ENCODE results near the gene KRT71. TPM values are rescaled to one million over a fixed set of nuclear protein-coding genes. Genes with fewer than 3 reads are reported as not detected.

The KRT71 gene
- total and polyA plus RNA-seq, 2 of the 8 experiments (the other 6 are each of a cell fraction or from before 2014, with no cell fraction given) = not detected

- WGBS, 2 experiments (ENCODE audit: extremely low coverage in 1 of 2, insufficient coverage in 1 of 2, insufficient read length in 1 of 2, insufficient replicate concordance in 2 of 2, low coverage in 1 of 2, low lambda C conversion rate in 2 of 2, missing lambda C conversion rate in 1 of 2) = 85% methylated on average over 10 of the region's 10 CpGs; no CpG with 5 or more reads in 1 of the 2 experiments
- Histone ChIP-seq H2BK5ac (ENCODE audit: low read depth, low read length) (no peak overlapping the region), H3K4ac (replicated peaks; ENCODE audit: insufficient read length, low read depth, low read length) (no peak overlapping the region), H4K8ac (ENCODE audit: extremely low read depth, insufficient read depth, low read length) (no peak overlapping the region), H3K4me3 (ENCODE audit: extremely low read depth in 1 of 4, insufficient read depth in 2 of 4, low read depth in 3 of 4, low read length in 4 of 4) (no peak overlapping the region), H3K23me2 (ENCODE audit: low read depth, low read length) (no peaks in the 10 kb centered on the region), H2BK15ac (ENCODE audit: low read length) (0 out of 2 replicates have a peak overlapping the region, but pooled peaks have one; percentile 46), H3K23ac (ENCODE audit: insufficient read length) (no peak overlapping the region), H2BK20ac (ENCODE audit: low read length) (no peak overlapping the region), H2BK120ac (replicated peaks; ENCODE audit: low read depth, low read length) (no peak overlapping the region), H3K79me1 (ENCODE audit: low read depth, low read length) (no peaks in the 10 kb centered on the region), H4K5ac (ENCODE audit: insufficient read length, low read depth, low read length) (no peak overlapping the region), H3K4me1 (replicated peaks in 1 of 4; ENCODE audit: control insufficient read depth in 3 of 4, insufficient read depth in 4 of 4, low read length in 3 of 4) (peaks cover 0 to 1% (median 0%) of the 10 kb centered on the region in 4 experiments; a peak in 1 of 7 replicates), H2BK12ac (ENCODE audit: low read depth, low read length) (no peak overlapping the region), H3K36me3 (ENCODE audit: control insufficient read depth in 2 of 4, insufficient read depth in 4 of 4, low read length in 3 of 4) (no peaks in the 10 kb centered on the region), H3K79me2 (ENCODE audit: control insufficient read depth in 1 of 2, insufficient read depth in 2 of 2, low read length in 2 of 2) (no peaks in the 10 kb centered on the region), H2AFZ (ENCODE audit: low read length) (no peak overlapping the region), H3K18ac (ENCODE audit: extremely low read depth, low read length) (no peak overlapping the region), H4K91ac (replicated peaks; ENCODE audit: insufficient read length, low read length) (no peak overlapping the region), H3K56ac (replicated peaks; ENCODE audit: insufficient read length, low read depth, low read length) (no peak overlapping the region), H3K14ac (ENCODE audit: insufficient read length) (no peak overlapping the region), H3K27ac (ENCODE audit: low read depth, low read length) (no peak overlapping the region), H3K27me3 (replicated peaks in 1 of 4; ENCODE audit: control insufficient read depth in 3 of 4, extremely low read depth in 1 of 4, insufficient read depth in 3 of 4, low read length in 3 of 4) (no peaks in the 10 kb centered on the region; a peak in 1 of 7 replicates), H3K9me3 (ENCODE audit: insufficient read depth in 2 of 2, low read depth in 1 of 2, low read length in 1 of 2) (no peaks in the 10 kb centered on the region; a peak in 1 of 4 replicates), H4K20me1 (replicated peaks in 1 of 2; ENCODE audit: control insufficient read depth in 1 of 2, insufficient read depth in 2 of 2, low read length in 2 of 2) (no peaks in the 10 kb centered on the region), H3K4me2 (ENCODE audit: insufficient read depth in 1 of 2, low read depth in 2 of 2, low read length in 2 of 2) (no peak overlapping the region), H2AK5ac (ENCODE audit: low read depth, low read length) (no peak overlapping the region), H3K9ac (replicated peaks in 1 of 4; ENCODE audit: extremely low read depth in 1 of 4, low read depth in 3 of 4, low read length in 3 of 4) (no peak overlapping the region)
- ChIA-PET CTCF (ENCODE audit: partially characterized antibody) (interaction anchor here (1.0 to 4.0 kb wide), 21 partner anchors 9 to 374 kb away, joined by 3 to 27 read pairs (median 4); partner anchors contain the start of gene KRT84), POLR2A (ENCODE audit: partially characterized antibody) (interaction anchor here (0.6 kb wide), 1 partner anchor 148 kb away, joined by 3 read pairs; no protein-coding TSS in a partner anchor)
- no peak for FAIRE-seq
- peak in 1 of 2 experiments; percentile 43 for DNase-seq (ENCODE audit: low read depth in 1 of 2, low spot score in 2 of 2)
- TF ChIP-seq SIRT6 (IDR thresholded peaks at IDR 0.05; ENCODE audit: low read length) (no peak), RNF2 (IDR thresholded peaks at IDR 0.05; ENCODE audit: borderline replicate concordance, low read depth, low read length, missing control alignments, poor library complexity, severe bottlenecking) (no peak), EP300 (IDR thresholded peaks at IDR 0.05; ENCODE audit: borderline replicate concordance in 1 of 2, low read depth in 2 of 2, low read length in 2 of 2) (no peak), BACH1 (IDR thresholded peaks at IDR 0.05; ENCODE audit: low read length) (no peak), POU5F1 (IDR thresholded peaks at IDR 0.05; ENCODE audit: low read depth, low read length) (no peak), PHF8 (conservative IDR thresholded peaks at IDR 0.05; ENCODE audit: low read depth, low read length) (no peak), TBP (IDR thresholded peaks at IDR 0.05; ENCODE audit: low read depth, low read length) (no peak), CHD2 (IDR thresholded peaks at IDR 0.05; ENCODE audit: low read length) (no peak), SIN3A (conservative IDR thresholded peaks at IDR 0.05 in 1 of 2, IDR thresholded peaks at IDR 0.05 in 1 of 2; ENCODE audit: low read depth in 1 of 2, low read length in 2 of 2) (no peak), TAF7 (optimal IDR thresholded peaks at IDR 0.05; ENCODE audit: borderline replicate concordance, low read depth, low read length) (no peak), SRF (IDR thresholded peaks at IDR 0.05; ENCODE audit: low read depth, low read length) (no peak), FOSL1 (IDR thresholded peaks at IDR 0.05; ENCODE audit: insufficient read depth, low read depth, low read length) (no peak)
Observed at GRCh38 chr12:52521568-52522266, 31.2 kb downstream of the KRT71 start.

All from H1 (cell line).